Activated CD4-positive, alpha-beta T cell treated with anti-CD3 and anti-CD28 coated beads for 4 hours (primary cell): Measurements from ENCODE around the gene PSMB2.

Source experiments
- DNase-seq, 2 donors: peaks; one replicate each; pipeline ENCODE4 v3.0.0-alpha.2; 2020

The PSMB2 gene

GRCh38 chr1:35555601-35556477 lies 85.5 kb downstream of the PSMB2 start:
- DNase-seq = no peak

GRCh38 chr1:35555212-35555584 lies 86.1 kb downstream of the PSMB2 start:
- no peak for DNase-seq

GRCh38 chr1:35554266-35555211 lies 86.8 kb downstream of the PSMB2 start:
- no peak for DNase-seq

GRCh38 chr1:35553851-35554250 lies 87.5 kb downstream of the PSMB2 start:
- DNase-seq = no peak
